ENCODE data around the gene STK39.

STK39 gene

GRCh38 chr2:167987558-167987957 is 259.8 kb downstream of the STK39 start:
- TF ChIP-seq, protein P1, sequence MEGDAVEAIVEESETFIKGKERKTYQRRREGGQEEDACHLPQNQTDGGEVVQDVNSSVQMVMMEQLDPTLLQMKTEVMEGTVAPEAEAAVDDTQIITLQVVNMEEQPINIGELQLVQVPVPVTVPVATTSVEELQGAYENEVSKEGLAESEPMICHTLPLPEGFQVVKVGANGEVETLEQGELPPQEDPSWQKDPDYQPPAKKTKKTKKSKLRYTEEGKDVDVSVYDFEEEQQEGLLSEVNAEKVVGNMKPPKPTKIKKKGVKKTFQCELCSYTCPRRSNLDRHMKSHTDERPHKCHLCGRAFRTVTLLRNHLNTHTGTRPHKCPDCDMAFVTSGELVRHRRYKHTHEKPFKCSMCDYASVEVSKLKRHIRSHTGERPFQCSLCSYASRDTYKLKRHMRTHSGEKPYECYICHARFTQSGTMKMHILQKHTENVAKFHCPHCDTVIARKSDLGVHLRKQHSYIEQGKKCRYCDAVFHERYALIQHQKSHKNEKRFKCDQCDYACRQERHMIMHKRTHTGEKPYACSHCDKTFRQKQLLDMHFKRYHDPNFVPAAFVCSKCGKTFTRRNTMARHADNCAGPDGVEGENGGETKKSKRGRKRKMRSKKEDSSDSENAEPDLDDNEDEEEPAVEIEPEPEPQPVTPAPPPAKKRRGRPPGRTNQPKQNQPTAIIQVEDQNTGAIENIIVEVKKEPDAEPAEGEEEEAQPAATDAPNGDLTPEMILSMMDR (IDR thresholded peaks at IDR 0.05; ENCODE audit: unreplicated experiment in 3 of 3) = no peak
- H3K27me3 Mint-ChIP-seq (ENCODE audit: low read depth) = no peaks in the 10 kb centered on the region
- H3K36me3 Mint-ChIP-seq (ENCODE audit: low read depth) = peaks cover 20% of the 10 kb centered on the region
- H3K27ac Mint-ChIP-seq = no peak overlapping the region
- H3K9me3 Mint-ChIP-seq = no peaks in the 10 kb centered on the region
- no peak overlapping the region for H3K4me3 Mint-ChIP-seq
- H3K4me1 Mint-ChIP-seq = peaks cover 10% of the 10 kb centered on the region

DNA sequence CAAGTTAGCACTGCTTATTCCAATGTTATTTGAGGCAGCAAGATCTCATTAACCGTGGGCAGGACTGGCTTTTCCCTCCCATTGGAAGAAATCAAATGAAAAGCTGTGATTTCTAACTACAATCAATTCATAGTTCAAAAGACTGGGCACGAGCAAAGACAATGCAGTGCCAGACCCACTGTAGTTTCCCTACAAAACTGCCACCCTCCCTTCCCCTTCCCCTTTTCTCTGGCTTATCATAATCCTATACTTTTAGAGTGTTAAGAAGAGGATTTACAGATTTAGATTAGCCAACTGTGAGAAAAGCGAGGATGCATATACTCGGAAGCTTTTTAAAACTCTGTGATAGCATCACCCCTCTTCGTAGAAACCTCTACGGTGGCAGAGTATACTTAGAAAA is 260.4 kb downstream of the STK39 start:
- H3K4me3 Mint-ChIP-seq = no peak overlapping the region
- no peak overlapping the region for H3K27ac Mint-ChIP-seq
- no peaks in the 10 kb centered on the region for H3K9me3 Mint-ChIP-seq
- H3K4me1 Mint-ChIP-seq = peaks cover 10% of the 10 kb centered on the region
- H3K27me3 Mint-ChIP-seq (ENCODE audit: low read depth) = no peaks in the 10 kb centered on the region
- H3K36me3 Mint-ChIP-seq (ENCODE audit: low read depth) = peaks cover 17% of the 10 kb centered on the region
- TF ChIP-seq, protein P1 (IDR thresholded peaks at IDR 0.05; ENCODE audit: unreplicated experiment in 3 of 3) = no peak

- H3K36me3 Mint-ChIP-seq (ENCODE audit: low read depth) = peaks cover 20% of the 10 kb centered on the region
- no peak overlapping the region for H3K4me3 Mint-ChIP-seq
- H3K27me3 Mint-ChIP-seq (ENCODE audit: low read depth) = no peaks in the 10 kb centered on the region
- H3K9me3 Mint-ChIP-seq = no peaks in the 10 kb centered on the region
- peaks cover 10% of the 10 kb centered on the region for H3K4me1 Mint-ChIP-seq
- TF ChIP-seq, protein P1 (IDR thresholded peaks at IDR 0.05; ENCODE audit: unreplicated experiment in 3 of 3) = no peak
- no peak overlapping the region for H3K27ac Mint-ChIP-seq
Observed at GRCh38 chr2:167986223-167986622, 261.2 kb downstream of the STK39 start.

GRCh38 chr2:167981945-167982344 is 265.4 kb downstream of the STK39 start:
- H3K9me3 Mint-ChIP-seq = peaks cover 9% of the 10 kb centered on the region
- H3K4me3 Mint-ChIP-seq = no peak overlapping the region
- TF ChIP-seq, protein P1 (IDR thresholded peaks at IDR 0.05; ENCODE audit: unreplicated experiment in 3 of 3) = no peak
- H3K27me3 Mint-ChIP-seq (ENCODE audit: low read depth) = no peaks in the 10 kb centered on the region
- H3K36me3 Mint-ChIP-seq (ENCODE audit: low read depth) = peaks cover 48% of the 10 kb centered on the region
- H3K4me1 Mint-ChIP-seq = no peaks in the 10 kb centered on the region
- H3K27ac Mint-ChIP-seq = peak overlapping the region in 1 of 3 experiments; percentile 85

- no peaks in the 10 kb centered on the region for H3K27me3 Mint-ChIP-seq (ENCODE audit: low read depth)
- H3K27ac Mint-ChIP-seq = peak overlapping the region; percentile 67 to 85 (median 70)
- H3K36me3 Mint-ChIP-seq (ENCODE audit: low read depth) = peaks cover 60% of the 10 kb centered on the region
- no peak overlapping the region for H3K4me3 Mint-ChIP-seq
- H3K4me1 Mint-ChIP-seq = no peaks in the 10 kb centered on the region
- peaks cover 17% of the 10 kb centered on the region for H3K9me3 Mint-ChIP-seq
- TF ChIP-seq, protein P1 (IDR thresholded peaks at IDR 0.05; ENCODE audit: unreplicated experiment in 3 of 3) = no peak
Observed at GRCh38 chr2:167980439-167980838, 267.0 kb downstream of the STK39 start.

DNA sequence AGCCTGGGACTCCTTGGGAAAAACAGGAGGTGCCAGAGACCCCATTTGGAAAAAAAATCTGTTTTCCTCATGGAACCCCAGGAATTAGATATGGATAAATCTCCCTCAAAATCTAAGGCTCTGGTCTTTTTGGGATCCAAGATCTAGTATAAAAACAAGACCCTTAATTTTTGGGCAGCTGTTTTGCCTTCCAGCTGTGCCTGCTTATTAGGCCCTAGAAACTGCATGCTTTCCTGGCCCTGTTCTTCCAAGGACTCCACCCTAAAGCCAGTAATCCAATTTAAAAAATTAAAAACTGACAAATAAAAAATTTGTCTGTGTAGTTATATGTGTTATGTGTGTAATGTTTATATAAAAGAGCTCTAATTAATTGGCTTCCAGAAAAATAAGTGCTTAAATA is 274.6 kb downstream of the STK39 start:
- TF ChIP-seq, protein P1 (IDR thresholded peaks at IDR 0.05; ENCODE audit: unreplicated experiment in 3 of 3) = no peak
- Mint-ChIP-seq H3K9me3 (peaks cover 55% of the 10 kb centered on the region), H3K4me1 (peaks cover 3% of the 10 kb centered on the region), H3K36me3 (ENCODE audit: low read depth) (peaks cover 93% of the 10 kb centered on the region), H3K27me3 (ENCODE audit: low read depth) (no peaks in the 10 kb centered on the region), H3K27ac (no peak overlapping the region), H3K4me3 (no peak overlapping the region)

Measured in nephron (organoid).